ENCODE results near the gene RALB. TPM values are rescaled to one million over a fixed set of nuclear protein-coding genes. Genes with fewer than 3 reads are reported as not detected.

RALB gene
- total and polyA plus RNA-seq, 2 of the 4 experiments (the other 2 are of a cell fraction), result 53.6 to 54.7 TPM

Small RNAs within 50 kb of the gene (microRNA-seq; reads per million reads assigned to microRNA genes)
- not detected for gene MTND4LP14 (ENCODE audit: insufficient read depth, insufficient read length)

Small RNAs within 50 kb of the gene (small RNA-seq; reads per million reads assigned to genes)
- 0 reads per million in 5 experiments for gene MTND4LP14

Other genes starting within 250 kb of the RALB start
- 10.6 and 11.4 TPM in 2 replicates for gene EPB41L5, start 239.8 kb upstream of the RALB start, total RNA-seq (2012; rRNA removed)
- 5.0 and 5.1 TPM in 2 replicates for gene EPB41L5, start 239.8 kb upstream of the RALB start, polyA plus RNA-seq (2012; rRNA removed)
- 16.4 and 17.7 TPM in 2 replicates for gene TMEM185B, start 29.5 kb upstream of the RALB start, total RNA-seq (2012; rRNA removed)
- gene TMEM185B, start 29.5 kb upstream of the RALB start, polyA plus RNA-seq (2012; rRNA removed), result 25.2 and 26.1 TPM in 2 replicates
- 0.18 and 0.28 TPM in 2 replicates for gene INHBB, start 93.3 kb downstream of the RALB start, total RNA-seq (2012; rRNA removed)
- 0.92 and 1.0 TPM in 2 replicates for gene INHBB, start 93.3 kb downstream of the RALB start, polyA plus RNA-seq (2012; rRNA removed)